Ishikawa (cell line): Measurements from ENCODE around the gene CASP6.

Experiments used
- CEBPB ChIP-seq: IDR thresholded peaks from 2 replicates; pipeline ENCODE4 v1.6.1; 2012
- CREB1 ChIP-seq: IDR thresholded peaks from 2 replicates; pipeline ENCODE4 v1.6.1; 2012; ENCODE audit warnings: low read depth
- EGR1 ChIP-seq: IDR thresholded peaks from 2 replicates; pipeline ENCODE4 v1.6.1; 2012
- EP300 ChIP-seq: IDR thresholded peaks from 2 replicates; pipeline ENCODE4 v1.6.1; 2012; ENCODE audit warnings: borderline replicate concordance
- FOXM1 ChIP-seq: IDR thresholded peaks from 2 replicates; pipeline ENCODE4 v1.6.1; 2012; ENCODE audit warnings: low read depth, borderline replicate concordance
- NFIC ChIP-seq: IDR thresholded peaks from 2 replicates; pipeline ENCODE4 v1.6.1; 2012
- RAD21 ChIP-seq: IDR thresholded peaks from 2 replicates; pipeline ENCODE4 v1.6.1; 2012; ENCODE audit warnings: low read depth
- TAF1 ChIP-seq: IDR thresholded peaks from 2 replicates; pipeline ENCODE4 v1.6.1; 2012; ENCODE audit warnings: low read depth, mild to moderate bottlenecking
- TCF12 ChIP-seq: IDR thresholded peaks from 2 replicates; pipeline ENCODE4 v1.6.1; 2012; ENCODE audit warnings: low read depth
- TEAD4 ChIP-seq: IDR thresholded peaks from 2 replicates; pipeline ENCODE4 v1.6.1; 2012
- YY1 ChIP-seq: IDR thresholded peaks from 2 replicates; pipeline ENCODE4 v1.6.1; 2012; ENCODE audit warnings: low read depth
- ZBTB7A ChIP-seq: IDR thresholded peaks from 2 replicates; pipeline ENCODE4 v1.6.1; 2012; ENCODE audit warnings: low read depth
- TF ChIP-seq, protein P1 (sequence below): IDR thresholded peaks from 2 replicates; pipeline ENCODE4 v1.6.1; 2012; ENCODE audit warnings: low read depth, mild to moderate bottlenecking
- TF ChIP-seq, protein P2 (sequence below): IDR thresholded peaks from 2 replicates; pipeline ENCODE4 v1.6.1; 2012
- TF ChIP-seq, protein P3 (sequence below): IDR thresholded peaks from 2 replicates; pipeline ENCODE4 v1.6.1; 2012

The CASP6 gene

DNA sequence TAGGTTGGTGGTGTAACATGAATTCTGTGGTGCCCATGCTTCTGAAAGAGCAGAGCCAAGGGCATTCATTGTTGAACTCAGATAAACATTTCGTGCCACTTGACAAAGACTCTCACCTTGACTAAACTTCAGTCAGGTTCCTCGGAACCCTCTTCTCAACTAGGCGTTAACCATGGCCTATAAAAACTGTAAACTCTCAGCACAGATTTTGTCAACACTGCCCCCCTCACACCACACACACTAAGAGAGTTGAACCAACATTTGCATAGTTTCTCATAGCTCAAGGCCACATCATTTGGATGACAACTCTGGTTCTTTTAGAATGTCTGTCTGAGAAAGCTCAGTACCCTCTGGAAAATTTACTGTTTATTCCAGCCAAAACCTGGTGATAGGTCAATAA is 28.1 kb downstream of the CASP6 start:
- TF ChIP-seq CEBPB (no peak), NFIC (no peak), RAD21 (no peak), FOXM1 (no peak), TEAD4 (no peak), TAF1 (no peak), CREB1 (no peak), TCF12 (no peak), ZBTB7A (no peak), EGR1 (no peak), EP300 (no peak), YY1 (no peak)
- TF ChIP-seq, protein P1, sequence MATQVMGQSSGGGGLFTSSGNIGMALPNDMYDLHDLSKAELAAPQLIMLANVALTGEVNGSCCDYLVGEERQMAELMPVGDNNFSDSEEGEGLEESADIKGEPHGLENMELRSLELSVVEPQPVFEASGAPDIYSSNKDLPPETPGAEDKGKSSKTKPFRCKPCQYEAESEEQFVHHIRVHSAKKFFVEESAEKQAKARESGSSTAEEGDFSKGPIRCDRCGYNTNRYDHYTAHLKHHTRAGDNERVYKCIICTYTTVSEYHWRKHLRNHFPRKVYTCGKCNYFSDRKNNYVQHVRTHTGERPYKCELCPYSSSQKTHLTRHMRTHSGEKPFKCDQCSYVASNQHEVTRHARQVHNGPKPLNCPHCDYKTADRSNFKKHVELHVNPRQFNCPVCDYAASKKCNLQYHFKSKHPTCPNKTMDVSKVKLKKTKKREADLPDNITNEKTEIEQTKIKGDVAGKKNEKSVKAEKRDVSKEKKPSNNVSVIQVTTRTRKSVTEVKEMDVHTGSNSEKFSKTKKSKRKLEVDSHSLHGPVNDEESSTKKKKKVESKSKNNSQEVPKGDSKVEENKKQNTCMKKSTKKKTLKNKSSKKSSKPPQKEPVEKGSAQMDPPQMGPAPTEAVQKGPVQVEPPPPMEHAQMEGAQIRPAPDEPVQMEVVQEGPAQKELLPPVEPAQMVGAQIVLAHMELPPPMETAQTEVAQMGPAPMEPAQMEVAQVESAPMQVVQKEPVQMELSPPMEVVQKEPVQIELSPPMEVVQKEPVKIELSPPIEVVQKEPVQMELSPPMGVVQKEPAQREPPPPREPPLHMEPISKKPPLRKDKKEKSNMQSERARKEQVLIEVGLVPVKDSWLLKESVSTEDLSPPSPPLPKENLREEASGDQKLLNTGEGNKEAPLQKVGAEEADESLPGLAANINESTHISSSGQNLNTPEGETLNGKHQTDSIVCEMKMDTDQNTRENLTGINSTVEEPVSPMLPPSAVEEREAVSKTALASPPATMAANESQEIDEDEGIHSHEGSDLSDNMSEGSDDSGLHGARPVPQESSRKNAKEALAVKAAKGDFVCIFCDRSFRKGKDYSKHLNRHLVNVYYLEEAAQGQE: no peak
- TF ChIP-seq, protein P2, sequence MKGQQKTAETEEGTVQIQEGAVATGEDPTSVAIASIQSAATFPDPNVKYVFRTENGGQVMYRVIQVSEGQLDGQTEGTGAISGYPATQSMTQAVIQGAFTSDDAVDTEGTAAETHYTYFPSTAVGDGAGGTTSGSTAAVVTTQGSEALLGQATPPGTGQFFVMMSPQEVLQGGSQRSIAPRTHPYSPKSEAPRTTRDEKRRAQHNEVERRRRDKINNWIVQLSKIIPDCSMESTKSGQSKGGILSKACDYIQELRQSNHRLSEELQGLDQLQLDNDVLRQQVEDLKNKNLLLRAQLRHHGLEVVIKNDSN: no peak
- TF ChIP-seq, protein P3, sequence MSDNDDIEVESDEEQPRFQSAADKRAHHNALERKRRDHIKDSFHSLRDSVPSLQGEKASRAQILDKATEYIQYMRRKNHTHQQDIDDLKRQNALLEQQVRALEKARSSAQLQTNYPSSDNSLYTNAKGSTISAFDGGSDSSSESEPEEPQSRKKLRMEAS: no peak

DNA sequence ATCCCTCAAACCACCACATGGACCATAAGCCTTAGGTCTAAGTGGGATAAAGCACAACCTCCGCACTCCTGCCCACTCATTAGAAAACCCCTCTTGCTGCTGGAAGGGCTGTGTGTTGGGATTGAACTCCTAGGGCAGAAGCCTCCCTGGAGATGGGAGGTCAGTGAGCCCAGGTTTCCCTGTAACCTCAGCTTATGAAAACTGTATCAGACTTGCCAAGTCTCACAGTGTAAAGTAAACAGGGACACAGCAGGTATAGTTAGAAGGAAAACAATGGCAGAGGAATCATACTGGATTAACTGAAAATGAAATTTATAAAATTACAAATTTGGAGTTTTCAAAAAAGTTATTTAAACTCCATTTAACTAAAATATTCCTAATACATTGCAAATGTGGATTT is 29.9 kb downstream of the CASP6 start:
- TF ChIP-seq NFIC (no peak), FOXM1 (no peak), TCF12 (no peak), CEBPB (no peak), CREB1 (no peak), TAF1 (no peak), ZBTB7A (no peak), EGR1 (no peak), YY1 (no peak), TEAD4 (no peak), RAD21 (no peak), EP300 (no peak)
- TF ChIP-seq, protein P1: no peak
- TF ChIP-seq, protein P2: no peak
- TF ChIP-seq, protein P3: no peak

DNA sequence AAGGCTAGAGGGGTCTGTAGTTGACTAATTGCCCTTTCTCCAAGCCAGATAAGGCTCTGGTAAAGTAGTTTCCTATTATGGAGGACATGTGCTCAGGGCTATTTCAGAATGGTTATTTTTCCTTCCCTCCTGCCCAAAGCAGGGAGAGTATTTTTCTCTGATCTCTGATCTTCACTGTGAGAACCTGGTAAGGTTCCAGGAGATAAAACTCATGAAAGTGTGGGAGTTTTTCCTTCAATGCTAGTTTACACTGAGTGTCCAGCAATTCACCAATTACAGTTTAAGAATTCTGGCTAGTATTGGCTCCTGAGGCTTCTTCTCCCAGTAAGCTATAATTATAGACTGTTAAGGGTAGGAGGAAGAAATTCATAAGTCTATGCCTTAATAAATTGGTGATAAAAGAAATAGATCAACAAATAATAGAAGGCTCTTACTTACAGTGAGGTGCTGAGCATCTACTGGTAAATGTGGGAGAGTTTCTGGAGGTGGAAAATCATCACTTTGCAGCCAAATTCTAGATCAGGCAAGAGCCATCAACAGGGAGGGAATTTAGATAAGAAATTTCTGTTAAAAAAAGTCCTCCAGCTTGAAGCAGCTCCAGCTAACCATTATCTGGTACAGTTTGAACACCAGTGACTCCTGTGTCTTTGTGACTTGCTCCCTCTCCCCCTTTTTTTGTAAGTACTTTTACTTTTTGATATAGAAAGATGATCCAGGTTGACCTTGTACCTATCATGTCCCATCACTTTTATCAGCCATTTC is 30.9 kb downstream of the CASP6 start:
- TF ChIP-seq CEBPB: no peak
- no peak for TF ChIP-seq TEAD4
- TF ChIP-seq, protein P3: no peak
- TF ChIP-seq YY1: no peak
- no peak for TF ChIP-seq TCF12
- no peak for TF ChIP-seq CREB1
- TF ChIP-seq, protein P1: no peak
- TF ChIP-seq ZBTB7A: no peak
- TF ChIP-seq FOXM1: no peak
- TF ChIP-seq EP300: no peak
- no peak for TF ChIP-seq RAD21
- TF ChIP-seq EGR1: no peak
- no peak for TF ChIP-seq NFIC
- TF ChIP-seq, protein P2: no peak
- no peak for TF ChIP-seq TAF1
